GM18870 (cell line): ENCODE measurements around the gene TM4SF18.
A peak's percentile ranks its signal among the peaks of the same experiment; 100 is the strongest.

ENCODE experiments used
- ATAC-seq: cut with Tn5 transposase; IDR thresholded peaks from one replicate; pipeline ENCODE4 v1.9.1; 2021; ENCODE audit warnings: moderate library complexity; ENCODE audit not compliant: unreplicated experiment

TM4SF18 gene

GRCh38 chr3:149288655-149289054 lies 44.8 kb downstream of the TM4SF18 start:
- no peak for ATAC-seq

GRCh38 chr3:149284034-149284433 lies 49.4 kb downstream of the TM4SF18 start:
- no peak for ATAC-seq

GRCh38 chr3:149283401-149283800 lies 50.0 kb downstream of the TM4SF18 start:
- ATAC-seq: no peak

DNA sequence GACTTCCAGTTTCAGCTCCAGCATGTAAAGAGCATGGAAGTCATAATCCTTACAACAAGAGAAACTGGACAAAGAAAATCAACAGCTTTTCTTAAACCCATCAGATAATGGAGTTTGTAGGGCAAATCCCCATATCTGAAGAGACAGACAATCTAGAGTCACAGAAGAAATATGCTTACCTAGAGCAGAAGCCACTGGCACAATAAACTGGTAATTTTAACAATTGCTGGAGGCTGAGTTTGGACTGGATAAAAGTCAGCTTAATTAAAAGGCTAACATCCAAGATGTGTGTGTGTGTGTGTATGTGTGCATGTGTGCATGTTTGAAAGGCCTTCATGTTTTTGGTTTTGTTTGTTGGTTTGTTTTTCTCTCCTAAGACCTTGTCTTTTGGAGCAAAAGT lies 50.6 kb downstream of the TM4SF18 start:
- ATAC-seq: no peak

DNA sequence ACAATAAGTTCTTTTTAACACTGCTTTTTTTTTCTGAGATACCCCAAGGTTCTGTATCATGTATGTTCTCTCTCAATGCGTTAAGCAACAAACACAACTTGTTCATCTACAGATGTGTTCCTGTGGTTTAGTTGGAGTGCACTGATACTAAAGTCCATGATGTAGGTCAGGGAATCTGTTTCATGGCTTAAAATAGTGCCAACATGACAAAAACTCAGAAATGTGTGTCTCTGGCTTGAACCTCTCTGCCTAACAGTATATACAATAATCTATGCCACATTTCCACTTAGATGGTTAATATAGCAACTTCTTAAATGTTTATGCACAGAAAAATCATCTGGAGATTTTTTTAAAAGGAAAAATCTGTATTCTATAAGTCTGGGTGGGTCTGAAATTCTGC lies 51.1 kb downstream of the TM4SF18 start:
- no peak for ATAC-seq

DNA sequence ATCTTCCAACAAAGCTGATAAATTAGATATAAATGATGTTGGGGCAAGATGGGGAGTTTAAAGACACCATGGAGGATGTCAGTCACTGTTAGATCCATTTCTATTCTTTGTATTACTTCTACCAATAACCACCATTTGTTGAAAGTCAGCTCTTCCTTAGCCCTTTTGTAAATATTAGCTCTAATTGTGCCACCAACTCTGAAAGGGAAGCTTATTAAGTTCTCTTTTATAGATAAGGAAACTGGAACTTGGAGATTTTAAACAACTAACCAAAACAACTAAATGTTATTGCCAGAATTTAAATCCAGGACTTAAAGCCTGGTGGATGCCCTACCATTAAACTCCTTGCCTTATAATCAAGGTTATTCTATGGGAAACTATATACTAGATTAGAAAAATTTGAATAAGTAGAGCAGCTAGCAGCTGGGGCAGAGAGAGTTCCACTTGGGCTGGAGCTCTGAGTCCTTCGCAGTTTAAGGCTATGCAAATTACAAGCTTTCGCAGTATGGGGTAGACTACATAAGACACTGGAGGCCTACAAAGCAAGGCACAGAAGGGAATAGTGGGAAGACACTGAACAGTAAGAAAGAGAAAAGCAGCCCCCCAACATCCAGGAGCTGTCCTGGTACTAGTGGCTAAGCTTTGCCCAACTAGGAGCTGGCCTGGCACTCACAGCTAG lies 52.6 kb downstream of the TM4SF18 start:
- no peak for ATAC-seq

DNA sequence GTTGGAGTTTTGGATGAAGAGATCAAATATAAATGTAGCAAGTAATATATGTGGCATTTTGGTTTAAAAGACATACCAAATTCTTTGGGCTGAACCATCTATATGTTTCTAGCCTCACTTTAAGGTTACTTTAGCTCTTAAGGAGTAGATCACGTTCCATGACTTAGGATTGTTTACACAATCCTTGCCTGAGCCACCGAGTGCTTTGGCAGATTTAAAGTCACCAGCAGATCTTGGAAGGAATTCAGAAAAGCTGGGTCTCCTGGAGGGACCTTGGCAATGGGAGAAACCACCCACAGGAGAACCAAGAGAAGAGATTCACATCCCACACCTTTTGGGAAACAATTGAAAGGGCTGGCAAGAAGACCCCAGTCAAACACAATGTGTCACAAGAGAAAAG lies 54.5 kb downstream of the TM4SF18 start:
- no peak for ATAC-seq

- peak; percentile 73 for ATAC-seq
Observed at GRCh38 chr3:149277331-149277813, 56.1 kb downstream of the TM4SF18 start.

DNA sequence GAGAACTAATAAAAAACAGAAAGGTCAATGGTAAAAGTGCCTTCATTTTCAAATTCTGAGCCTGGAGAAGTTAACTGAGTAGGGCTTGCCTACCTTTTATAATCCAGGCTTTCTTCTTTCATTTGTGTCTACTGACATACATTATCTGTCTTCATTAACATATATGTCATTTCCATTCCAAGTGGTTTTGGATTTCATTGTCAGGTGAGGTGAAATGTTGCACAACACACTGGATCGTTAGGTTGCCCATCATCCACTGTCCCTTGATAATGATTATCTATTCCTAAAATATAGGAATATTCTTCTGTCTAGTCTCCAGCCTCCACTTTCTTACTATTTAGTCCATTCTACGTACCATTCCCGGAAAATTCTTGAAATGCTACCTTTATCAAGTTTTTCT lies 56.8 kb downstream of the TM4SF18 start:
- ATAC-seq: no peak

DNA sequence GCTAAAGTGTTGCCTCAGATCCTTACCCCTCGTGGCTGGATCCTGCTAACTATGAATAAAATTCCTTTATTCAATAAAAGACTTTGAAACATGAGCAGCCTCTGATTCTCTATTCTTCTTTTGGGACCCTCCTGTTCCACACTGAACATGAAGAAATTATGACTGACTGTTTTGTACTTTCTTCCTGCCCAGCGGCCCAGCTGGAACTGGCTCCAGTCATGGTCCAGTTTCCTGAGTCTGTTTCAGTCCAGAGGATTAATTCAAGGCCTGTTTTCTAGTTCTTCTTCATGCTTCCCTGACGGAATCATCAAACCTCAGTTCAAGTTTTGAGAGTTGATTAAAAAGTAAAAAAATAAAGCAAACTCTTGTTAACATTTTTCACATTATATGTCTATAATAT lies 59.2 kb downstream of the TM4SF18 start:
- no peak for ATAC-seq

GRCh38 chr3:149273096-149273751 lies 60.2 kb downstream of the TM4SF18 start:
- ATAC-seq: peak; percentile 85

- ATAC-seq: no peak
Observed at GRCh38 chr3:149271669-149272068, 61.8 kb downstream of the TM4SF18 start.

DNA sequence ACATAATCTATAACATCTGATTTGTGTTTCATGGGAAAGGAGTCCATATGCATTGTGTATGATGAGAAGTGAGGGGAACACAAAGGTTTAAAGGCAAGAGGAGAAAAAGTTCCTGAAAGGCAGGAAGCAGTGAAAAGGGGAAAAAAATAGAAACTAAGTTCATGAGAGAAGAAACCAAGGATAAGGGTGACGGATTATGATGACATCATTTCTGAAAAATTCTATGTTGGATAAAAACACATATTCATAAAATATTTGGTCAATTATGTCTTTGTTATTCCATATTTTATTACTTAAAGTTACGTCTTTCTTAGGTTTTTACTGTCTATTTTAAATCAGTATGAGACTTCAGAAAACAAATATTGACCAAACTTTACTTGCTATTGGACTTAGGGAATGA lies 63.3 kb downstream of the TM4SF18 start:
- ATAC-seq: no peak

DNA sequence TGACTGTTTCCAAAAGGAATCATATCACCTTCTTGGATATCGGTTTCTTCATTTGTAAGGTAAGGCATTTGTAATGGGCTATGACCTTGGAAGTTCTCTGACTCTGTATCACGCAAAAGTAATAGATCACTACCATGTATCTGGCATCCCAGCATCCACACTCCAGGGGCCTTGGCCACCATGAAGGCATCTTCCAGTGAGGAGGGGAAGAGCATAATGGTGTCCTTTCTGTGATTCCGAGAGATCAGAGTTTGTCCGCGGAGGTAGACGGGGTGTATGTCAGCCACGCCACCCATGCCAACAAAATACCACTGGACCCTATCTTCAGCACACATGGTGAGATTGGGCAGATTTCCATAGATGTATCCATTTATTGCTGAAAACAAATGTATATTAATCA lies 63.7 kb downstream of the TM4SF18 start:
- no peak for ATAC-seq
